ENCODE measurements around the gene SEMA3C. TPM values are rescaled to one million over a fixed set of nuclear protein-coding genes. Genes with fewer than 3 reads are reported as not detected.

SEMA3C gene
- total RNA-seq, 1 donor from 2014 or later, result 66.9 TPM

- intact Hi-C loops (cut with DNase I), result no loop called here
- DNase-seq (no peak), ATAC-seq (ENCODE audit: poor library complexity) (no peak)
Measured at GRCh38 chr7:80900583-80901576, 18.0 kb downstream of the SEMA3C start.

- DNase-seq (no peak), ATAC-seq (ENCODE audit: poor library complexity) (no peak)
- intact Hi-C loops (cut with DNase I), result no loop called here
Measured at GRCh38 chr7:80896906-80897598, 21.8 kb downstream of the SEMA3C start.

GRCh38 chr7:80895056-80895455 is 23.8 kb downstream of the SEMA3C start:
- no peak for ATAC-seq (ENCODE audit: poor library complexity)
- no peak for DNase-seq
- intact Hi-C loops (cut with DNase I), result no loop called here

- intact Hi-C loops (cut with DNase I), result no loop called here
- ATAC-seq (ENCODE audit: poor library complexity), result no peak
- no peak for DNase-seq
Measured at GRCh38 chr7:80891259-80891544, 27.6 kb downstream of the SEMA3C start.

GRCh38 chr7:80890426-80891258 is 28.2 kb downstream of the SEMA3C start:
- intact Hi-C loops (cut with DNase I), result no loop called here
- ATAC-seq (ENCODE audit: poor library complexity), result peak; percentile 18
- no peak for DNase-seq

- intact Hi-C loops (cut with DNase I), result no loop called here
- no peak for ATAC-seq (ENCODE audit: poor library complexity)
Measured at GRCh38 chr7:80889525-80889924, 29.3 kb downstream of the SEMA3C start.

GRCh38 chr7:80885757-80886156 is 33.1 kb downstream of the SEMA3C start:
- ATAC-seq (ENCODE audit: poor library complexity) (no peak), DNase-seq (no peak)
- intact Hi-C loops (cut with DNase I), result no loop called here

More at GRCh38 chr7:80889525-80889924, 29.3 kb downstream of the SEMA3C start:
- DNase-seq, result no peak

GRCh38 chr7:80884511-80885195 is 34.2 kb downstream of the SEMA3C start:
- no peak for DNase-seq
- no peak for ATAC-seq (ENCODE audit: poor library complexity)
- intact Hi-C loops (cut with DNase I), result no loop called here

GRCh38 chr7:80883154-80884025 is 35.5 kb downstream of the SEMA3C start:
- peak; percentile 68 for ATAC-seq (ENCODE audit: poor library complexity)
- intact Hi-C loops (cut with DNase I), result no loop called here
- DNase-seq, result no peak

GRCh38 chr7:80882213-80882801 is 36.5 kb downstream of the SEMA3C start:
- ATAC-seq (ENCODE audit: poor library complexity) (no peak), DNase-seq (no peak)

GRCh38 chr7:80881351-80881900 is 37.4 kb downstream of the SEMA3C start:
- intact Hi-C loops (cut with DNase I), result no loop called here
- DNase-seq (no peak), ATAC-seq (ENCODE audit: poor library complexity) (no peak)

More at GRCh38 chr7:80882213-80882801, 36.5 kb downstream of the SEMA3C start:
- intact Hi-C loops (cut with DNase I), result no loop called here

GRCh38 chr7:80879849-80880248 is 39.0 kb downstream of the SEMA3C start:
- ATAC-seq (ENCODE audit: poor library complexity), result peak; percentile 76
- no peak for DNase-seq
- intact Hi-C loops (cut with DNase I), result no loop called here

- intact Hi-C loops (cut with DNase I), result no loop called here
- no peak for ATAC-seq (ENCODE audit: poor library complexity)
Measured at GRCh38 chr7:80876894-80877414, 41.9 kb downstream of the SEMA3C start.

GRCh38 chr7:80875537-80876120 is 43.2 kb downstream of the SEMA3C start:
- ATAC-seq (ENCODE audit: poor library complexity) (no peak), DNase-seq (no peak)
- intact Hi-C loops (cut with DNase I), result no loop called here

More at GRCh38 chr7:80876894-80877414, 41.9 kb downstream of the SEMA3C start:
- DNase-seq, result no peak

- ATAC-seq (ENCODE audit: poor library complexity), result no peak
- no peak for DNase-seq
- intact Hi-C loops (cut with DNase I), result no loop called here
Measured at GRCh38 chr7:80873140-80873539, 45.7 kb downstream of the SEMA3C start.

GRCh38 chr7:80871228-80871627 is 47.6 kb downstream of the SEMA3C start:
- ATAC-seq (ENCODE audit: poor library complexity) (no peak), DNase-seq (no peak)
- intact Hi-C loops (cut with DNase I), result no loop called here
